Panc1 (cell line): ENCODE results near the gene CFAP58. TPM values are rescaled to one million over a fixed set of nuclear protein-coding genes. Genes with fewer than 3 reads are reported as not detected.

Source experiments
- ATAC-seq: fragments of 200-7000 bp; cut with Tn5 transposase; 2 replicates; pipeline ENCODE4 v1.9.1; 2020; ENCODE audit warnings: mild to moderate bottlenecking, moderate library complexity
- BruUV-seq: library from RNA; stranded (reverse); fragments of 400-500 nt; replicated peaks from 2 replicates; lab custom pipeline; 2021; lab: Mats Ljungman, UMichigan
- CTCF ChIA-PET: fragments of 300-600 bp; sonication (Branson Sonifier 250); formaldehyde crosslinking; loops from one replicate; lab custom pipeline; 2022; ENCODE audit warnings: antibody characterized with exemption; lab: Charles Lee
- POLR2A ChIA-PET: fragments of 300-600 bp; sonication (Branson Sonifier 250); formaldehyde crosslinking; loops from one replicate; lab custom pipeline; 2022; ENCODE audit warnings: antibody characterized with exemption; lab: Charles Lee
- DNase-seq: peaks from one replicate; pipeline ENCODE4 v3.0.0-alpha.2; 2010; ENCODE audit warnings: low read depth, low spot score
- H3K27ac ChIP-seq: 2 replicates; pipeline ENCODE4 v1.5.1; 2011; ENCODE audit warnings: mild to moderate bottlenecking, low read length, inconsistent platforms
- H3K27me3 ChIP-seq: fragments of 200-500 bp; sonication (Bioruptor generic); 2 replicates; pipeline ENCODE4 v1.6.0; 2014; ENCODE audit warnings: low read length, inconsistent platforms; ENCODE audit not compliant: control insufficient read depth, insufficient read depth
- H3K36me3 ChIP-seq: fragments of 200-500 bp; sonication (Bioruptor generic); 2 replicates; pipeline ENCODE4 v1.5.1; 2014; ENCODE audit warnings: inconsistent platforms, mild to moderate bottlenecking, low read length, moderate library complexity; ENCODE audit not compliant: control insufficient read depth, insufficient read depth
- H3K4me1 ChIP-seq: 2 replicates; pipeline ENCODE4 v1.5.1; 2011; ENCODE audit warnings: inconsistent platforms, mild to moderate bottlenecking, low read length, moderate library complexity; ENCODE audit not compliant: control insufficient read depth, insufficient read depth
- H3K4me3 ChIP-seq, 2 experiments: 2 replicates each; pipeline ENCODE4 v1.5.1; 2011 to 2012; ENCODE audit warnings: low read depth in 2 of 2, low read length in 2 of 2, mild to moderate bottlenecking in 2 of 2, inconsistent platforms in 1 of 2, moderate library complexity in 1 of 2
- H3K9me3 ChIP-seq: fragments of 200-500 bp; sonication (Bioruptor generic); 2 replicates; pipeline ENCODE4 v1.5.1; 2014; ENCODE audit warnings: low read depth, mild to moderate bottlenecking, inconsistent platforms, low read length, moderate library complexity; ENCODE audit not compliant: control insufficient read depth, insufficient read depth
- CTCF ChIP-seq: fragments of 450-650 bp; IDR thresholded peaks from 2 replicates; pipeline ENCODE4 v1.5.1; 2017; ENCODE audit warnings: mild to moderate bottlenecking
- POLR2AphosphoS5 ChIP-seq: IDR thresholded peaks from 2 replicates; pipeline ENCODE4 v1.6.1; 2012; ENCODE audit warnings: mild to moderate bottlenecking, low read depth, low read length, moderate library complexity
- REST ChIP-seq, 2 experiments: IDR thresholded peaks; 2 replicates each; pipeline ENCODE4 v1.6.1; 2011 to 2012; ENCODE audit warnings: low read depth in 2 of 2, control low read depth in 1 of 2, low read length in 1 of 2, mild to moderate bottlenecking in 1 of 2, moderate library complexity in 1 of 2; ENCODE audit not compliant: insufficient read depth in 1 of 2
- SIN3A ChIP-seq: IDR thresholded peaks from 2 replicates; pipeline ENCODE4 v1.6.1; 2012; ENCODE audit warnings: low read depth, mild to moderate bottlenecking, low read length, moderate library complexity, borderline replicate concordance; ENCODE audit not compliant: insufficient read depth
- TCF7L2 ChIP-seq: IDR thresholded peaks from 2 replicates; pipeline ENCODE4 v1.6.1; 2011; ENCODE audit warnings: mild to moderate bottlenecking, low read depth, low read length, inconsistent platforms
- in situ Hi-C: cut with HindIII; loops from 2 replicates; pipeline ENCODE4 v1.10.0; 2016; ENCODE audit warnings: low sequenced_read_pairs, low pct_unique_long_range_greater_than_20kb
- intact Hi-C: fragments of 100-400 bp; cut with micrococcal nuclease; formaldehyde crosslinking; loops from one replicate; pipeline ENCODE4 v1.10.0; 2022; ENCODE audit not compliant: unreplicated experiment
- total RNA-seq: library from RNA; stranded (reverse); gene quantifications from one replicate; pipeline ENCODE4 v1.2.1, GENCODE V29; 2021; ENCODE audit not compliant: unreplicated experiment

The CFAP58 gene
- total RNA-seq, 1 experiment from 2014 or later: 2.0 TPM

GRCh38 chr10:104416851-104417250 lies 63.2 kb downstream of the CFAP58 start:
- ATAC-seq (no peak), DNase-seq (no peak)
- intact Hi-C loops: no loop called here
- ChIA-PET CTCF (no interaction called here), POLR2A (no interaction called here)
- Histone ChIP-seq H3K4me3 (no peak overlapping the region), H3K9me3 (no peaks in the 10 kb centered on the region), H3K4me1 (no peaks in the 10 kb centered on the region), H3K27ac (no peak overlapping the region), H3K36me3 (no peaks in the 10 kb centered on the region), H3K27me3 (peaks cover 2% of the 10 kb centered on the region; the same call in 1 of the 2 replicates)
- in situ Hi-C loops: no loop called here
- TF ChIP-seq SIN3A (no peak), CTCF (no peak), POLR2AphosphoS5 (no peak), REST (IDR thresholded peaks at IDR 0.05; ENCODE audit: insufficient read depth in 1 of 2, low read depth in 2 of 2, low read length in 1 of 2) (no peak), TCF7L2 (no peak)
- BruUV-seq: no TSS peak

GRCh38 chr10:104417637-104418292 lies 64.1 kb downstream of the CFAP58 start:
- TF ChIP-seq REST (IDR thresholded peaks at IDR 0.05; ENCODE audit: insufficient read depth in 1 of 2, low read depth in 2 of 2, low read length in 1 of 2) (no peak), TCF7L2 (no peak), SIN3A (no peak), POLR2AphosphoS5 (no peak), CTCF (no peak)
- Histone ChIP-seq H3K27me3 (peaks cover 2% of the 10 kb centered on the region; the same call in 1 of the 2 replicates), H3K9me3 (no peaks in the 10 kb centered on the region), H3K27ac (no peak overlapping the region), H3K36me3 (no peaks in the 10 kb centered on the region), H3K4me1 (no peaks in the 10 kb centered on the region), H3K4me3 (no peak overlapping the region)
- POLR2A ChIA-PET: no interaction called here
- no TSS peak for BruUV-seq
- in situ Hi-C loops (no loop called here), intact Hi-C loops (no loop called here)
- CTCF ChIA-PET: no interaction called here
- ATAC-seq (no peak), DNase-seq (no peak)
